Activated T-helper 9 cell treated with anti-CD3 and anti-CD28 coated beads, Interleukin-2, amount 50 U/mL, for 16 hours (primary cell): Measurements from ENCODE around the gene FZR1.
"Not testable (repeated sequence)": the region's sequence is repeated elsewhere in the genome, so short reads cannot be mapped to it uniquely, and the experiment has no call there.

Source experiments
- DNase-seq: peaks from one replicate; pipeline ENCODE4 v3.0.0-alpha.2; 2020; ENCODE audit warnings: low read depth

FZR1 gene

GRCh38 chr19:3496392-3497273 lies 9.5 kb upstream of the FZR1 start:
- DNase-seq, result no peak

GRCh38 chr19:3497757-3498520 lies 8.2 kb upstream of the FZR1 start:
- no peak for DNase-seq

GRCh38 chr19:3499738-3500428 lies 6.2 kb upstream of the FZR1 start:
- no peak for DNase-seq

- peak; percentile 89 for DNase-seq
These were observed 5.5 kb upstream of the FZR1 start, which contains the start of gene DOHH for GRCh38 chr19:3500429-3501101. TSS of gene DOHH (minus strand) at chr19:3500674. CDS start at chr19:3496814, 3,860 bp downstream.

- DNase-seq, result no peak
These were observed 4.3 kb upstream of the FZR1 start for GRCh38 chr19:3501780-3502179.

- DNase-seq, result no peak
These were observed 3.0 kb upstream of the FZR1 start for GRCh38 chr19:3503036-3503572.

- DNase-seq, result no peak
These were observed 1.4 kb upstream of the FZR1 start for GRCh38 chr19:3504735-3505134.

GRCh38 chr19:3506384-3507340 lies 551 bp downstream of the FZR1 start:
- DNase-seq, result no peak

- peak; percentile 27 for DNase-seq
These were observed 1.4 kb downstream of the FZR1 start for GRCh38 chr19:3507371-3508120.

GRCh38 chr19:3508121-3508661 lies 2.1 kb downstream of the FZR1 start:
- not testable (repeated sequence) for DNase-seq

- DNase-seq, result no peak
These were observed 2.8 kb downstream of the FZR1 start for GRCh38 chr19:3508771-3509535.

- no peak for DNase-seq
These were observed 3.5 kb downstream of the FZR1 start for GRCh38 chr19:3509566-3509989.

GRCh38 chr19:3510727-3511126 lies 4.6 kb downstream of the FZR1 start:
- no peak for DNase-seq

GRCh38 chr19:3511506-3512251 lies 5.6 kb downstream of the FZR1 start:
- no peak for DNase-seq

- no peak for DNase-seq
These were observed 6.6 kb downstream of the FZR1 start for GRCh38 chr19:3512562-3513228.

- DNase-seq, result no peak
These were observed 7.4 kb downstream of the FZR1 start for GRCh38 chr19:3513229-3514140.
